GM12875 (cell line): ENCODE results near the gene RIMKLB.
"Not testable (repeated sequence)": the region's sequence is repeated elsewhere in the genome, so short reads cannot be mapped to it uniquely, and the experiment has no call there.

Source experiments
- H3K4me3 ChIP-seq: one replicate; pipeline ENCODE4 v1.5.1; 2011; ENCODE audit warnings: low read depth, low read length, control low read depth
- TF ChIP-seq, protein P1 (sequence below): IDR thresholded peaks from 2 replicates; pipeline ENCODE4 v1.5.1; 2011; ENCODE audit warnings: low read depth, mild to moderate bottlenecking, control low read depth, inconsistent platforms, low read length, moderate library complexity, borderline replicate concordance; ENCODE audit not compliant: insufficient read depth

The RIMKLB gene

GRCh38 chr12:8779281-8779680 is 81.5 kb downstream of the RIMKLB start:
- no peak overlapping the region for H3K4me3 ChIP-seq
- TF ChIP-seq, protein P1, sequence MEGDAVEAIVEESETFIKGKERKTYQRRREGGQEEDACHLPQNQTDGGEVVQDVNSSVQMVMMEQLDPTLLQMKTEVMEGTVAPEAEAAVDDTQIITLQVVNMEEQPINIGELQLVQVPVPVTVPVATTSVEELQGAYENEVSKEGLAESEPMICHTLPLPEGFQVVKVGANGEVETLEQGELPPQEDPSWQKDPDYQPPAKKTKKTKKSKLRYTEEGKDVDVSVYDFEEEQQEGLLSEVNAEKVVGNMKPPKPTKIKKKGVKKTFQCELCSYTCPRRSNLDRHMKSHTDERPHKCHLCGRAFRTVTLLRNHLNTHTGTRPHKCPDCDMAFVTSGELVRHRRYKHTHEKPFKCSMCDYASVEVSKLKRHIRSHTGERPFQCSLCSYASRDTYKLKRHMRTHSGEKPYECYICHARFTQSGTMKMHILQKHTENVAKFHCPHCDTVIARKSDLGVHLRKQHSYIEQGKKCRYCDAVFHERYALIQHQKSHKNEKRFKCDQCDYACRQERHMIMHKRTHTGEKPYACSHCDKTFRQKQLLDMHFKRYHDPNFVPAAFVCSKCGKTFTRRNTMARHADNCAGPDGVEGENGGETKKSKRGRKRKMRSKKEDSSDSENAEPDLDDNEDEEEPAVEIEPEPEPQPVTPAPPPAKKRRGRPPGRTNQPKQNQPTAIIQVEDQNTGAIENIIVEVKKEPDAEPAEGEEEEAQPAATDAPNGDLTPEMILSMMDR: no peak

DNA sequence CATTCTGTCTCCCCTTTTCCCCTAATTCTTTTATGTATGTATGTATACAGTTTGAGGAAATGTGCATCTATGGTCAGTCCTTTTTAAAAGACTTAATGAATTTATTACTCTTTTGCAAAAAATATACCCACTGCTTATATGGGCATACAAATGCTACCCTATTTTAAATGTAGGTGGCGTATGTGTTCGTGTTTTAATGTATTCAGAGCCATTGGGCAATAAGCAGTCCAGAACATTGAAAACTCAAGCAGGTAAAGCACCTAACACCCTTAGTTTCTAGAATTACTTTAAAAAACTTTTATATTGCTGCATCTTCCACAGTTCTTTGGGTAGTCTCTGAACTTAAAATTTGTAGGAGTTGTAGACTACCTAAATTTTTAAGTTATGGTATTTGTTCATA is 82.1 kb downstream of the RIMKLB start:
- TF ChIP-seq, protein P1: no peak
- H3K4me3 ChIP-seq: no peak overlapping the region

- TF ChIP-seq, protein P1: no peak
- H3K4me3 ChIP-seq: no peak overlapping the region
Observed at GRCh38 chr12:8780389-8780788, 82.6 kb downstream of the RIMKLB start.

DNA sequence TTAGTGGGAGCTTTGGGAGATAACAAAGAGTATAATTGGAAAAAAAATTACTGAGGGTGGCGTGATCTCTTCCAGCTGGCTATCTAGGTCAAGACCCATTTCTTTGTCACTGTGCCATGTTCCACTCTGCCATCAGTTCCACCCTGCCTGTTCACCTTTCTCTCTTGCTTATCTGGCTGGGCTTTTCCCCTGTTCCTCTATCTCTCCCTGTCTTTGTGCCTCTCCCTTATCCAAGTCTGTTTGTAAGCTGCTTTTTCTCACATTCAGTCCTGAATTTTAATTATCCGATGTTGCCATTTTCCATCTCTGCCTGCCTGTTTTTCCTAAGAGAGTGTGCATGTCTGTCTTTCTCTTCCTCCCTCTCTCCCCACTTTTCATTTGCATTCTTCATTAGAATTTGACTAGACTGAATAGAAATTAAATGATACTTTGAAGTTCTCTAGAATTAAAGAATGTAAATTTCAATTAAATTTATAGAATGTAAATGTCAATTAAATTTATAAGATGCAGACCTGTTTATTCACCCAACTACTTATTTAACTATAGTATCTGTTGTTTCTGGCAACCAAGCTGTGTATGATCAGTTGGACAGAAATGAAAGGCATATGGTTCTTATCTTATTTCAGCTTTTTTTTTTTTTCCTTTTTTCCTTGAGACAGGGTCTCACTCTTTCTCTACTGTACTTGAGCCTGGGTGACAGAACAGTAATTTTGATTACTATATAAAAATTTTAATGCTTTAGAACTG is 83.8 kb downstream of the RIMKLB start:
- H3K4me3 ChIP-seq: no peak overlapping the region
- TF ChIP-seq, protein P1: no peak

- TF ChIP-seq, protein P1: no peak
- H3K4me3 ChIP-seq: no peak overlapping the region
Observed at GRCh38 chr12:8784290-8784888, 86.6 kb downstream of the RIMKLB start.

- no peak overlapping the region for H3K4me3 ChIP-seq
- TF ChIP-seq, protein P1: no peak
Observed at GRCh38 chr12:8785499-8785898, 87.7 kb downstream of the RIMKLB start.

GRCh38 chr12:8787206-8787605 is 89.4 kb downstream of the RIMKLB start:
- not testable (repeated sequence) for H3K4me3 ChIP-seq

GRCh38 chr12:8788706-8789105 is 90.9 kb downstream of the RIMKLB start:
- H3K4me3 ChIP-seq: peak overlapping the region; percentile 53

DNA sequence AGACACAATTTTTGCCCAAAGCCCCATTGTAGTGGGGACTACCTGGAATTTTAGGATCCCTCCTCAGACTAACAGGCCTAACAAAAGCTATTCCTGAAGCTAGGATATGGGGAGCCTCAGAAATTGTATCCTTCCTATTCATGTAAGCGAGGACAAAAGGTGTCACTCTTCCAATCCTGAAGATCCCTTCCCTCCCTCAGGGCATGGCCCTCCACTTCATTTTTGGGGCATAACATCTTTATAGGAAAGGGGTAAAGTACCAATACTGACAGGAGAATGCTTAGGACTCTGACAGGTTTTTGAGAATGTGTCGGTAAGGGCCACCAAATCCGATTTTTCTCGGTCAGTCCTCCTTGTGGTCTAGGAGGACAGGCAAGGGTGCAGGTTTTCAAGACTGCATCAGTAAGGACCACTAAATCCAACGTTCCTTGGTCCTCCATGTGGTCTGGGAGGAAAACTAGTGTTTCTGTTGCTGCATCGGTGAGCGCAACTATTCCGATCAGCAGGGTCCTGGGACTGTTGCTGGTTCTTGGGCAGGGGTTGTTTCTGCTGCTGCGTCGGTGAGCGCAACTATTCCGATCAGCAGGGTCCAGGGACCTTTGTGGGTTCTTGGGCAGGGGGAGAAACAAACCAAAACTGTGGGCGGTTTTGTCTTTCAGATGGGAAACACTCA is 91.7 kb downstream of the RIMKLB start:
- H3K4me3 ChIP-seq: not testable (repeated sequence)

DNA sequence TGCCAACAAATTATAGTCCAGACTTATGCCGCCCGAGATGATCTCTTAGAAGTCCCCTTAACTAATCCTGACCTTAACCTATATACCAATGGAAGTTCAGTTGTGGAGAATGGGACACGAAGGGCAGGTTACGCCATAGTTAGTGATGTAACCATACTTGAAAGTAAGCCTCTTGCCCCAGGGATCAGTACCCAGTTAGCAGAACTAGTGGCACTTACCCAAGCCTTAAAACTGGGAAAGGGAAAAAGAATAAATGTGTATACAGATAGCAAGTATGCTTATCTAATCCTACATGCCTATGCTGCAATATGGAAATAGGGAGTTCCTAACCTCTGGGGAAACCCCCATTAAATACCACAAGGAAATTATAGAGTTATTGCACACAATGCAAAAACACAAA is 95.4 kb downstream of the RIMKLB start:
- H3K4me3 ChIP-seq: not testable (repeated sequence)

DNA sequence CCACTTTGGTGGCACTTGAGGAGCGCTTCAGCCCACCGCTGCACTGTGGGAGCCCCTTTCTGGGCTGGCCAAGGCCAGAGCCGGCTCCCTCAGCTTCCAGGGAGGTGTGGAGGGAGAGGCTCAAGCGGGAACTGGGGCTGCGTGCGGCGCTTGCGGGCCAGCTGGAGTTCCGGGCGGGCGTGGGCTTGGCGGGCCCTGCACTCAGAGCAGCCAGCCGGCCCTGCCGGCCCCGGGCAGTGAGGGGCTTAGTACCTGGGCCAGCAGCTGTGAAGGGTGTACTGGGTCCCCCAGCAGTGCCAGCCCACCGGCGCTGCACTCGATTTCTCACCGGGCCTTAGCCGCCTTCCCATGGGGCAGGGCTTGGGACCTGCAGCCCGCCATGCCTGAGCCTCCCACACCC is 96.8 kb downstream of the RIMKLB start:
- H3K4me3 ChIP-seq: not testable (repeated sequence)
